Measurements from ENCODE around the gene NINL.

GRCh38 chr20:25500880-25501351 is 84.4 kb downstream of the NINL start:
- TF ChIP-seq CTCF (IDR thresholded peaks at IDR 0.05), result no peak
- no peak for TF ChIP-seq POLR2A (IDR thresholded peaks at IDR 0.05)
